Type B pancreatic cell (in vitro differentiated cells): Measurements from ENCODE around the gene TACR1. TPM values are rescaled to one million over a fixed set of nuclear protein-coding genes. Genes with fewer than 3 reads are reported as not detected.

Experiments
- DNase-seq: peaks from one replicate; pipeline ENCODE4 v3.0.0; 2021; ENCODE audit warnings: mixed read lengths; ENCODE audit not compliant: unreplicated experiment; ENCODE audit errors: extremely low spot score
- H3K27ac Mint-ChIP-seq: 2 replicates; pipeline ENCODE4 v1.8.0; 2021; ENCODE audit warnings: mild to moderate bottlenecking, mixed read lengths
- H3K27me3 Mint-ChIP-seq: 2 replicates; pipeline ENCODE4 v1.8.0; 2021; ENCODE audit warnings: mixed read lengths
- H3K36me3 Mint-ChIP-seq: 2 replicates; pipeline ENCODE4 v1.8.0; 2021; ENCODE audit warnings: mixed read lengths
- H3K4me1 Mint-ChIP-seq: one replicate; pipeline ENCODE4 v1.8.0; 2021; ENCODE audit warnings: mixed read lengths; ENCODE audit not compliant: unreplicated experiment
- H3K4me3 Mint-ChIP-seq: 2 replicates; pipeline ENCODE4 v1.8.0; 2021; ENCODE audit warnings: mild to moderate bottlenecking, mixed read lengths
- H3K9me3 Mint-ChIP-seq: 2 replicates; pipeline ENCODE4 v1.8.0; 2021; ENCODE audit warnings: mixed read lengths
- CTCF ChIP-seq: fragments of 200-600 bp; sonication (generic); conservative IDR thresholded peaks from 2 replicates; pipeline ENCODE4 v1.5.0; 2021; ENCODE audit warnings: antibody characterized with exemption, mild to moderate bottlenecking
- total RNA-seq: library from RNA; stranded (reverse); gene quantifications from 2 replicates; pipeline ENCODE4 v1.2.1, GENCODE V29; 2021; ENCODE audit warnings: low replicate concordance

The TACR1 gene
- total RNA-seq, 1 donor from 2014 or later, result 1.5 TPM

GRCh38 chr2:75139171-75139570, 60.1 kb downstream of the TACR1 start:
- no peaks in the 10 kb centered on the region for H3K36me3 Mint-ChIP-seq
- no peak for TF ChIP-seq CTCF
- peaks cover 34% of the 10 kb centered on the region for H3K4me1 Mint-ChIP-seq
- peaks cover 3% of the 10 kb centered on the region for H3K27me3 Mint-ChIP-seq
- H3K27ac Mint-ChIP-seq, result no peak overlapping the region
- no peak overlapping the region for H3K4me3 Mint-ChIP-seq
- no peak for DNase-seq
- no peaks in the 10 kb centered on the region for H3K9me3 Mint-ChIP-seq

GRCh38 chr2:75138528-75138927, 60.8 kb downstream of the TACR1 start:
- Mint-ChIP-seq H3K4me3 (no peak overlapping the region), H3K27me3 (peaks cover 3% of the 10 kb centered on the region), H3K36me3 (no peaks in the 10 kb centered on the region), H3K27ac (no peak overlapping the region), H3K9me3 (no peaks in the 10 kb centered on the region), H3K4me1 (peaks cover 38% of the 10 kb centered on the region)
- TF ChIP-seq CTCF, result no peak
- no peak for DNase-seq

DNA sequence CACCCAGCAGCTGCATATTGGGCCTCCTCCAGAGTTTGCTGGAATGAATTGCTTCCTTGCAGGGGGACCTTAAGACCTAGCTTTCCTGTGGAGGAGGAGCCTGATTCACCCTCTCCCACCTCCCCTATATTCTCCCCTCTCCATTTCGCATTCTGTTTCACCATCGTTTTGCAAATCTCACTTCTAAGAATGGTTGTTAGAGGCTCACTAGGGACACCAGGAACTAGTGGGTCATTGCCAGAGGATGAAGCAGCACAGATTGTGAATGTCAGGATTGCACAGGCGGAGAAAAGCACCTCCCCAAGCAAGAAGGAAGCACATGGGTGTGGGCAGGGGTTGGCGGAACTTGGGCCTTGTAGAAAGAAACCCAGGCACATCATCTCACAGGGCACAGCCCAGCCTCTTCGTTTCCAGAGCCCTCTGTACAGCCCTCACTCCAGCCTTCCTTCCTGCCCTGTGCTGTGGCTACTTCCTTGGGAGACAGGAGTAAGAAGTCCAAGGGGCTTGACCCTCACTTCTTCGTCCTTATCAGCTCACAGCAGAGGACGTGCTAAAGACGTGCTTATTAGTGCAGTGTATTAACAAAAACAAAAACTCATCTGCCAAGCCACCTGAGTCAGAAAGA, 63.4 kb downstream of the TACR1 start:
- H3K9me3 Mint-ChIP-seq, result no peaks in the 10 kb centered on the region
- peaks cover 39% of the 10 kb centered on the region for H3K4me1 Mint-ChIP-seq
- no peaks in the 10 kb centered on the region for H3K36me3 Mint-ChIP-seq
- TF ChIP-seq CTCF, result no peak
- H3K27me3 Mint-ChIP-seq, result no peaks in the 10 kb centered on the region
- H3K27ac Mint-ChIP-seq, result no peak overlapping the region
- DNase-seq, result no peak
- no peak overlapping the region for H3K4me3 Mint-ChIP-seq

DNA sequence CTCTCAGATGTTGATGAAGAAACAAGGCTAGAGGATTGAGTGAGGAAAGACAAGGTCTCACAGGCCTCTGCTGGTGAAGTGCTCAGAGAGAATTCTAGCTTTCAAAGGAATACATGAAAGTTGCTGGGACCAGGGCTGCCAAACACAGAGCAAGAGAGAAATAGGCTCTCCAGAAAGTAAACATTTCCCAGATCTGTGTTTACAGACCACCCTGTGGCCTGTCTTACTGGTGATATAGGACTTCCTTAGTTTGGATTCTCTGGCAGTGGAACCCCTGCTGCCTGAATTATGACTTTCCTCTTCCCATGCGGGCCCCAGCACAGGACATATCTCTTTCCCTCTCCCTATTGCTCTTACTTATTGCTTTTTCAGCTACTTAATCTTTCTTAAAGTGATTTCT, 64.5 kb downstream of the TACR1 start:
- no peak for TF ChIP-seq CTCF
- no peak for DNase-seq
- peaks cover 29% of the 10 kb centered on the region for H3K4me1 Mint-ChIP-seq
- no peaks in the 10 kb centered on the region for H3K36me3 Mint-ChIP-seq
- no peak overlapping the region for H3K4me3 Mint-ChIP-seq
- H3K9me3 Mint-ChIP-seq, result no peaks in the 10 kb centered on the region
- no peak overlapping the region for H3K27ac Mint-ChIP-seq
- no peaks in the 10 kb centered on the region for H3K27me3 Mint-ChIP-seq

DNA sequence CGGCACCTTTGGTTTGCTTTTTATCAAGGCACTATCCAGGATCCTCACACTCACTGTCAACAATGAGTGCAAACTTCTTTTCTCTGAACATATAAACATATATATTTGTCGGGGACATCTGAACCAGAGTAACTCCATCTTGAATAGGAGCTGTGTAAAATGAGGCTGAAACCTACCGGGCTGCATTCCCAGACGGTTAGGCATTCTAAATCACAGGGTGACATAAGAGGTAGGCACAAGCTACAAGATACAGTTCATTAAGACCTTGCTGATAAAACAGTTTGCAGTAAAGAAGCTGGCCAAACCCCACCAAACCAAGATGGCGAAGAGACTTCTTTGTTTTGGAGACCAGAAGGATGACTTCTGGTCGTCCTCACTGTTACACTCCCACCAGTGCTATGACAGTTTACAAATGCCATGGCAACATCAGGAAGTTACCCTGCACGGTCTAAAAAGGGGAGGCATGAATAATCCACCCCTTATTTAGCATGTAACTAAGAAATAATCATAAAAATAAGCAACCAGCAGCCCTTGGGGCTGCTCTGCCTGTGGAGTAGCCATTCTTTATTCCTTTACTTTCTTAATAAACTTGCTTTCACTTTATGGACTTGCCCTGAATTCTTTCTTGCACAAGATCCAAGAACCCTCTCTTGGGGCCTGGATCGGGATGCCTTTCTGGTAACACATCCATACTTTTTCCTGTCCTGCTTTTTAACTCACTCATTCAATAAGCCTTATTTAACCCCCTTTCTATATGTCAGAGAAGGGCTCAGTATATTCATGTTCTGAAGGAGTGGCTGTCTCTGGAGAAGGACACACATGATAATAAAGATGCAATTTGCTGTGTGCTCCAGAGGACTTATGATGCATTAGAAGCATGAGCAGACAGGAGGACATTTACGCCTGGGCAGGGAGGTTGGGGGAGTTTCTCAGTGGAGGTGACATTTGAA, 65.4 kb downstream of the TACR1 start:
- Mint-ChIP-seq H3K27me3 (no peaks in the 10 kb centered on the region), H3K36me3 (no peaks in the 10 kb centered on the region), H3K9me3 (no peaks in the 10 kb centered on the region), H3K4me3 (no peak overlapping the region), H3K27ac (no peak overlapping the region), H3K4me1 (peaks cover 25% of the 10 kb centered on the region)
- TF ChIP-seq CTCF, result no peak
- no peak for DNase-seq
